Testis (tissue), 2 donors: ENCODE data around the gene JAML.

Experiments
- POLR2A ChIP-seq: fragments of 450-650 bp; IDR thresholded peaks from one replicate; pipeline ENCODE4 v1.6.1; 2017; ENCODE audit warnings: antibody characterized with exemption, mild to moderate bottlenecking, moderate library complexity
- TF ChIP-seq, protein P1 (sequence below), 3 experiments: fragments of 450-650 bp in 2 of 3; fragments of 200-600 bp in 1 of 3; sonication (generic) in 1 of 3; IDR thresholded peaks; one replicate each; pipeline ENCODE4 v1.5.1; 2016 to 2019; ENCODE audit warnings: antibody characterized with exemption in 3 of 3, mild to moderate bottlenecking in 2 of 3, moderate library complexity in 1 of 3

DNA sequence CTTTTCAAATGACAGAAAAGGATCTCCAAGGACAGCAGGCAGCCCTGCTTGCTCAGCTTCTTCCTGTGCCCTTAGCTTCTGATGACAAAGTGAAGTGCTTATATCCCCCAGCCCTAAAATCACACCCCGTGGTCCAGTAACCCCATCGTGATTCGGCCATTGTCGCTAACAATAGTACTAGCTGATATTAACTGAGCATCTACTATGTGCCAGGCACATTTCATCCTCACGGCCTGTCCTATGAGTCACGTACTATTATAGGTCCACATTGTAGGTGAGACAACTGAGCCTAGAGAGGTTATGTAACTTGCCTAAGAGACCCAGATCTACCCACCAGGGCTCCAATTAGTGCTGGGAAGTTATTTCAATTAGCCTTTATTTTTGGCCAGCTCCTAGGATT lies 78.3 kb downstream of the JAML start:
- TF ChIP-seq, protein P1, sequence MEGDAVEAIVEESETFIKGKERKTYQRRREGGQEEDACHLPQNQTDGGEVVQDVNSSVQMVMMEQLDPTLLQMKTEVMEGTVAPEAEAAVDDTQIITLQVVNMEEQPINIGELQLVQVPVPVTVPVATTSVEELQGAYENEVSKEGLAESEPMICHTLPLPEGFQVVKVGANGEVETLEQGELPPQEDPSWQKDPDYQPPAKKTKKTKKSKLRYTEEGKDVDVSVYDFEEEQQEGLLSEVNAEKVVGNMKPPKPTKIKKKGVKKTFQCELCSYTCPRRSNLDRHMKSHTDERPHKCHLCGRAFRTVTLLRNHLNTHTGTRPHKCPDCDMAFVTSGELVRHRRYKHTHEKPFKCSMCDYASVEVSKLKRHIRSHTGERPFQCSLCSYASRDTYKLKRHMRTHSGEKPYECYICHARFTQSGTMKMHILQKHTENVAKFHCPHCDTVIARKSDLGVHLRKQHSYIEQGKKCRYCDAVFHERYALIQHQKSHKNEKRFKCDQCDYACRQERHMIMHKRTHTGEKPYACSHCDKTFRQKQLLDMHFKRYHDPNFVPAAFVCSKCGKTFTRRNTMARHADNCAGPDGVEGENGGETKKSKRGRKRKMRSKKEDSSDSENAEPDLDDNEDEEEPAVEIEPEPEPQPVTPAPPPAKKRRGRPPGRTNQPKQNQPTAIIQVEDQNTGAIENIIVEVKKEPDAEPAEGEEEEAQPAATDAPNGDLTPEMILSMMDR (IDR thresholded peaks at IDR 0.05) = no peak
- no peak for TF ChIP-seq POLR2A
